GM10266 (cell line): Measurements from ENCODE around the gene NHSL2.

Experiments
- DNase-seq: peaks from one replicate; pipeline ENCODE4 v3.0.0; 2012; ENCODE audit errors: extremely low spot score
- CTCF ChIP-seq: IDR thresholded peaks from 2 replicates; pipeline ENCODE4 v1.5.1; 2012; ENCODE audit warnings: mild to moderate bottlenecking, low read depth; ENCODE audit not compliant: control insufficient read depth, insufficient read depth; ENCODE audit errors: missing control alignments

The NHSL2 gene

GRCh38 chrX:71996136-71996535 is 85.5 kb downstream of the NHSL2 start:
- no peak for DNase-seq
- no peak for TF ChIP-seq CTCF

GRCh38 chrX:71996826-71997225 is 86.2 kb downstream of the NHSL2 start:
- DNase-seq, result no peak
- TF ChIP-seq CTCF, result no peak

- TF ChIP-seq CTCF, result no peak
- DNase-seq, result no peak
Observed at GRCh38 chrX:71997320-71997719, 86.7 kb downstream of the NHSL2 start.

GRCh38 chrX:71998836-71999509 is 88.3 kb downstream of the NHSL2 start:
- DNase-seq, result peak; percentile 36
- peak; percentile 35 for TF ChIP-seq CTCF

- DNase-seq, result no peak
- no peak for TF ChIP-seq CTCF
Observed at GRCh38 chrX:71999535-71999934, 88.9 kb downstream of the NHSL2 start.

- TF ChIP-seq CTCF, result no peak
Observed at GRCh38 chrX:72001471-72001870, 90.8 kb downstream of the NHSL2 start.

GRCh38 chrX:72001906-72002305 is 91.3 kb downstream of the NHSL2 start:
- no peak for TF ChIP-seq CTCF
- DNase-seq, result no peak

More at GRCh38 chrX:72001471-72001870, 90.8 kb downstream of the NHSL2 start:
- DNase-seq, result no peak
